Neural cell (in vitro differentiated cells): ENCODE results near the gene NUDT3.

Source experiments
- EP300 ChIP-seq: fragments of 450-650 bp; conservative IDR thresholded peaks from 2 replicates; pipeline ENCODE4 v1.6.1; 2014; ENCODE audit warnings: antibody characterized with exemption, mild to moderate bottlenecking, moderate library complexity; ENCODE audit not compliant: poor library complexity, severe bottlenecking
- EZH2 ChIP-seq: fragments of 200-600, 300-800 bp; shearing (Covaris generic), sonication (generic); IDR thresholded peaks from 2 replicates; pipeline ENCODE4 v1.6.1; 2014; ENCODE audit warnings: antibody characterized with exemption, low read length, borderline replicate concordance, mild to moderate bottlenecking; ENCODE audit not compliant: insufficient read depth, poor library complexity, severe bottlenecking
- POLR2AphosphoS5 ChIP-seq: IDR thresholded peaks from 2 replicates; pipeline ENCODE4 v1.6.1; 2012
- REST ChIP-seq: IDR thresholded peaks from 2 replicates; pipeline ENCODE4 v1.6.1; 2012; ENCODE audit warnings: borderline replicate concordance
- TF ChIP-seq, protein P1 (sequence below): fragments of 450-650 bp; IDR thresholded peaks from 2 replicates; pipeline ENCODE4 v1.5.1; 2014; ENCODE audit warnings: antibody characterized with exemption, mild to moderate bottlenecking, moderate library complexity; ENCODE audit not compliant: poor library complexity, severe bottlenecking

DNA sequence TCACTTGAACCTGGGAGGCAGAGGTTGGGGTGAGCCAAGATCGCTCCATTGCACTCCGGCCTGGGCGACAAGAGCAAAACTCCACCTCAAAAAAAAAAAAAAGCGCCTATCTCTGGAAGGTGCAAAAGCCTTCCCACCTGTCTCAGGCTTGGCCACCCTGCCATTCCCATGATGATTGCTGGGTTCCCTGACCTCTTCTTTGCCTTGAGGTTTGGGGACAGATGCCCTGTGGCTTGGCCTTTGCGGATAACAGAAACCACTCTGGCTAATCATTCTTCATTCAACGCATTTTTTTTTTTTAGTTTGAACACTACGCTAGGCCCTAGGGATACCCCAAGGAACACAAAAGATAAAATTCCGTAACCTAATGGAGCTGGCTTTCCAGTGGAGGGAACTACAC is 162.6 kb downstream of the NUDT3 start:
- TF ChIP-seq, protein P1, sequence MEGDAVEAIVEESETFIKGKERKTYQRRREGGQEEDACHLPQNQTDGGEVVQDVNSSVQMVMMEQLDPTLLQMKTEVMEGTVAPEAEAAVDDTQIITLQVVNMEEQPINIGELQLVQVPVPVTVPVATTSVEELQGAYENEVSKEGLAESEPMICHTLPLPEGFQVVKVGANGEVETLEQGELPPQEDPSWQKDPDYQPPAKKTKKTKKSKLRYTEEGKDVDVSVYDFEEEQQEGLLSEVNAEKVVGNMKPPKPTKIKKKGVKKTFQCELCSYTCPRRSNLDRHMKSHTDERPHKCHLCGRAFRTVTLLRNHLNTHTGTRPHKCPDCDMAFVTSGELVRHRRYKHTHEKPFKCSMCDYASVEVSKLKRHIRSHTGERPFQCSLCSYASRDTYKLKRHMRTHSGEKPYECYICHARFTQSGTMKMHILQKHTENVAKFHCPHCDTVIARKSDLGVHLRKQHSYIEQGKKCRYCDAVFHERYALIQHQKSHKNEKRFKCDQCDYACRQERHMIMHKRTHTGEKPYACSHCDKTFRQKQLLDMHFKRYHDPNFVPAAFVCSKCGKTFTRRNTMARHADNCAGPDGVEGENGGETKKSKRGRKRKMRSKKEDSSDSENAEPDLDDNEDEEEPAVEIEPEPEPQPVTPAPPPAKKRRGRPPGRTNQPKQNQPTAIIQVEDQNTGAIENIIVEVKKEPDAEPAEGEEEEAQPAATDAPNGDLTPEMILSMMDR = no peak
- no peak for TF ChIP-seq EP300
- TF ChIP-seq REST = no peak
- no peak for TF ChIP-seq EZH2
- no peak for TF ChIP-seq POLR2AphosphoS5
